ENCODE measurements around the gene EXO1.

DNA sequence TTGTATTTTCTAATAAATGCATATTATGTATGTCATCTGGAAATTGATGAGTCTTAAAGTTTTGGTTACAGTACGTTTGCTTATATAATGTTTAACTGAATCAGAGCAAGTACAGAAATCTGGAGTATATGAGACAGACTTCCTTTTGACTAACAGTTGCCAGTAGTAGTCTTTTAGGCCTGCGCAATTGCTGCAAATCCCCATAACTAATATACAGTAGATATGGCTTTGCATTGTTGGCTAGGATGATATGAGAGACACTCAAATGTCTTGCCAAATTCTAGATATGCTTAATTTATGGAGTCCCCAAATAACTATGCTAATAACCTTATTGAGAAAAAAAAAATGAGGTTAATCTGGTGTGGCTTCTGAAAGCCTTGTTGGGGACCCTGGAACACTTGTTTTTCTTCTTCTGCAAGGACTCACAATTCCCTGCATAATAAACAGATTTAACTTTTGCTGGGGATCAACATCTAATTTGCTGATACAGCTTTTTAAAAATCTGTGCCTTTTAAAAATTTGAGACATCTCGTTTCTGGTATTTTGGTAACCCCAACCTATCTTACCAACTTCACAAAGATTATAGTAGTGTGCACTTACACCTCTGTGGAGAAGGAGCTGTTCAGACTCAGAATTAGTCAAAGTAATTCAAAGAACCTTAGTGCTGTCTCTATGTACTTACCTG, 22.9 kb downstream of the EXO1 start:
- no peak for TF ChIP-seq CTCF (IDR thresholded peaks at IDR 0.05)
- no peak for TF ChIP-seq POLR2A (IDR thresholded peaks at IDR 0.05)
- no peak for TF ChIP-seq EP300 (IDR thresholded peaks at IDR 0.05; ENCODE audit: low read depth)
- no peak for TF ChIP-seq POLR2AphosphoS5 (IDR thresholded peaks at IDR 0.05)
